Chondrocyte (in vitro differentiated cells): Measurements from ENCODE around the gene ZNF528. TPM values are rescaled to one million over a fixed set of nuclear protein-coding genes. Genes with fewer than 3 reads are reported as not detected.
A peak's percentile ranks its signal among the peaks of the same experiment; 100 is the strongest.

Experiments used
- DNase-seq: peaks from one replicate; pipeline ENCODE4 v3.0.0; 2021; ENCODE audit warnings: mixed read lengths, low spot score
- H3K27ac Mint-ChIP-seq: one replicate; pipeline ENCODE4 v1.8.0; 2021; ENCODE audit warnings: mild to moderate bottlenecking, moderate library complexity, mixed read lengths; ENCODE audit not compliant: unreplicated experiment
- H3K27me3 Mint-ChIP-seq: 2 replicates; pipeline ENCODE4 v1.8.0; 2021; ENCODE audit warnings: low read depth, mixed read lengths
- H3K36me3 Mint-ChIP-seq: 2 replicates; pipeline ENCODE4 v1.8.0; 2021; ENCODE audit warnings: low read depth, mixed read lengths
- H3K4me1 Mint-ChIP-seq: 2 replicates; pipeline ENCODE4 v1.8.0; 2021; ENCODE audit warnings: low read depth, mild to moderate bottlenecking, mixed read lengths
- H3K4me3 Mint-ChIP-seq: one replicate; pipeline ENCODE4 v1.8.0; 2021; ENCODE audit warnings: mild to moderate bottlenecking, moderate library complexity, mixed read lengths; ENCODE audit not compliant: unreplicated experiment
- H3K9me3 Mint-ChIP-seq: 2 replicates; pipeline ENCODE4 v1.8.0; 2021; ENCODE audit warnings: low read depth, mixed read lengths
- CTCF ChIP-seq: fragments of 200-600 bp; sonication (generic); IDR thresholded peaks from 2 replicates; pipeline ENCODE4 v1.5.0; 2021; ENCODE audit warnings: antibody characterized with exemption, mild to moderate bottlenecking, moderate library complexity
- long read RNA-seq: library from polyadenylated mRNA; stranded (forward); transcript quantifications from one replicate; pipeline ENCODE4 v2.0.0, GENCODE V29; 2021
- total RNA-seq: library from RNA; stranded (reverse); gene quantifications from 3 replicates; pipeline ENCODE4 v1.2.1, GENCODE V29; 2021

ZNF528 gene
- total RNA-seq: 2.1 to 3.2 TPM (median 2.3 TPM) in 3 replicates
- long read RNA-seq: 0 reads

GRCh38 chr19:52397310-52398080, at the start of gene ZNF528:
ZNF528 (plus strand) TSS chr19:52397849; CDS start chr19:52402014, 4,165 bp downstream.
- H3K4me3 Mint-ChIP-seq: peak within 1 kb of the TSS; percentile 58
- H3K4me1 Mint-ChIP-seq: no peaks in the 10 kb centered on the region
- H3K27me3 Mint-ChIP-seq: no peaks in the 10 kb centered on the region
- TF ChIP-seq CTCF: no peak
- H3K36me3 Mint-ChIP-seq: peaks cover 6% of the 10 kb centered on the region
- DNase-seq: no peak
- H3K9me3 Mint-ChIP-seq: peaks cover 69% of the 10 kb centered on the region
- peak within 1 kb of the TSS; percentile 87 for H3K27ac Mint-ChIP-seq

GRCh38 chr19:52351512-52351911, 46.1 kb upstream of the ZNF528 start:
- no peak for DNase-seq
- Mint-ChIP-seq H3K9me3 (peaks cover 38% of the 10 kb centered on the region), H3K36me3 (peaks cover 60% of the 10 kb centered on the region), H3K27ac (no peak overlapping the region), H3K4me1 (no peaks in the 10 kb centered on the region), H3K4me3 (no peak overlapping the region), H3K27me3 (no peaks in the 10 kb centered on the region)
- no peak for TF ChIP-seq CTCF

DNA sequence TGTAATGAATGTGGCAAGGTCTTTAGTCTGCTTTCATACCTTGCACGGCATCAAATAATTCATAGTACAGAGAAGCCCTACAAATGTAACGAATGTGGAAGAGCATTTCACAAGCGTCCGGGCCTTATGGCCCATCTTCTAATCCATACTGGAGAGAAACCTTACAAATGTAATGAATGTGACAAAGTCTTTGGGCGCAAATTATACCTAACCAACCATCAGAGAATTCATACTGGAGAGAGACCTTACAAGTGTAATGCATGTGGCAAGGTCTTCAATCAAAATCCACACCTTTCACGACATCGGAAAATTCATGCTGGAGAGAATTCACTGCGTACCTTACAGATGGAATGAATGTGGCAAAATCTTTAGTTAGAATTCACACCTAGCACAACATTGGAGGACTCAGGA, 31.2 kb upstream of the ZNF528 start:
- H3K4me3 Mint-ChIP-seq: no peak overlapping the region
- H3K27me3 Mint-ChIP-seq: no peaks in the 10 kb centered on the region
- peaks cover 61% of the 10 kb centered on the region for H3K9me3 Mint-ChIP-seq
- no peak overlapping the region for H3K27ac Mint-ChIP-seq
- no peak for TF ChIP-seq CTCF
- peaks cover 47% of the 10 kb centered on the region for H3K36me3 Mint-ChIP-seq
- no peak for DNase-seq
- H3K4me1 Mint-ChIP-seq: no peaks in the 10 kb centered on the region

DNA sequence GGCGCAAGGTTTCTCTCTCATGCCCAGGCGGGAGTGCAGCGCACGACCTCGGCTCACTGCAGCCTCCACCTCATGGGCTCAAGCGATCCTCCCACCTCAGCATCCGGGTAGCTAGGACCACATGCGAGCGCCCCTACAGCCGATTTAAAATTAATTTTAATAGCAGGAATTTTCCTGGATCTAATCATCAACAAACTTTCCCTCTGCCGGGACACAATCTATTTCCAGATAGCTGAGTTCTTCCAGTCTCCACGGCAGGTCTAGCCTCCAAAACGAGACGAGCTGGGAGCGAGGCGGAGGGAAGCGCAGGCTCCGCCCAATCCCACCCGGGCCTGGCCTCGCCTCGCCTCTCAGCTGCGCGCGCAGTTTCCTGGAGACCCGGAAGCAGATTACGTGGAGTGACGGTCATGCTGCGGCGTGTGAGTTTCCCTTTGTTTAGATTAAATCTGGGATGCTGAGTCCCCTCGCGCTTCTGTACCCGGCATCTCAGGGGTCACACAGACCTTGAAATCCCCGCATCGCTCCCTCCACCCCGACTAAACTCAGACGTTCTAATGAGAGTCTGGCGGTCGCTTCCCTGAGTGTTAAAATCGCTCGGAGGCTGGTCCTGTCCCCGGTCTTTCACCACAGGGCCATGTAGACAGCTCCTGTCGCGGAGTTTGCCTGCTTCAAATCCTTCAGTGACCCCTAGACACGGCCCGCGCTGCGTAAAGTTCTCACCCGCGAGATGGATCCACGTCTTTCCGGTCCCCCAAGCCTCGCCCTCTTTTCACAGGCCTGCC, 27.9 kb upstream of the ZNF528 start, which contains the start of gene ZNF880:
ZNF880 (plus strand) TSS at position 365 of the 782 bp plus-strand sequence; CDS start at position 408, 43 bp downstream.
- Mint-ChIP-seq H3K4me1 (no peaks in the 10 kb centered on the region), H3K9me3 (peaks cover 59% of the 10 kb centered on the region), H3K36me3 (peaks cover 43% of the 10 kb centered on the region), H3K27me3 (no peaks in the 10 kb centered on the region), H3K4me3 (no peak within 1 kb of the TSS), H3K27ac (no peak within 1 kb of the TSS)
- no peak for DNase-seq
- no peak for TF ChIP-seq CTCF

- H3K9me3 Mint-ChIP-seq: peaks cover 61% of the 10 kb centered on the region
- peaks cover 44% of the 10 kb centered on the region for H3K36me3 Mint-ChIP-seq
- no peak overlapping the region for H3K27ac Mint-ChIP-seq
- DNase-seq: no peak
- H3K4me1 Mint-ChIP-seq: no peaks in the 10 kb centered on the region
- no peaks in the 10 kb centered on the region for H3K27me3 Mint-ChIP-seq
- no peak for TF ChIP-seq CTCF
- no peak overlapping the region for H3K4me3 Mint-ChIP-seq
Measured at GRCh38 chr19:52370341-52370710, 27.3 kb upstream of the ZNF528 start.
